GM06990 (cell line): ENCODE measurements around the gene FAT1.
A peak's percentile ranks its signal among the peaks of the same experiment; 100 is the strongest.

Experiments
- DNase-seq: peaks from one replicate; pipeline ENCODE4 v3.0.0-alpha.2; 2011; ENCODE audit not compliant: insufficient read length; ENCODE audit errors: extremely low read depth
- H3K27me3 ChIP-seq: replicated peaks from 2 replicates; pipeline ENCODE4 v1.6.0; 2011; ENCODE audit warnings: low read length; ENCODE audit not compliant: control insufficient read depth, insufficient read depth
- H3K36me3 ChIP-seq: 2 replicates; pipeline ENCODE4 v1.5.1; 2011; ENCODE audit warnings: low read length; ENCODE audit not compliant: control insufficient read depth, insufficient read depth
- H3K4me3 ChIP-seq: replicated peaks from 2 replicates; pipeline ENCODE4 v1.5.1; 2011; ENCODE audit warnings: low read depth, mild to moderate bottlenecking, control low read depth, low read length
- TF ChIP-seq, protein P1 (sequence below): IDR thresholded peaks from 2 replicates; pipeline ENCODE4 v1.5.1; 2011; ENCODE audit warnings: low read length, control low read depth, mild to moderate bottlenecking, inconsistent platforms; ENCODE audit not compliant: insufficient read depth, poor library complexity, severe bottlenecking

Gene FAT1

DNA sequence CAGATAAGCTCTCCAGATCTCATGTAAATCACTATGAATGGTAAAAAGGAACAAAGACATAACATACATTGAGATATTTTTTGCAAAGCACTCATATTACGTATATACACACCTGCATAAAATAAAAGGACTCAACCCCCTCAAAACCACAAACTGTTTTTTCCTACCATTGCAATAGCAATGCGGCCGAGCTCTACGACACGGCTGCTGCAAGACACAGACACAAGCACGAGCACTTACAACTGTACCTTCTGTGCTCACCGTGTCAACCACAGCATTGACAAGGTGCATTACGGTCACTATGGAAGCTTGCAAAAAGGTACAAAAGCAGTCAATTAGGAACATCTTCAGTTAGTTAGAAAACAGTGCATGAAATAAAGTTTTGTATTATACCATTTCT is 131.2 kb downstream of the FAT1 start:
- no peak overlapping the region for H3K4me3 ChIP-seq
- no peaks in the 10 kb centered on the region for H3K27me3 ChIP-seq
- H3K36me3 ChIP-seq = no peaks in the 10 kb centered on the region
- TF ChIP-seq, protein P1, sequence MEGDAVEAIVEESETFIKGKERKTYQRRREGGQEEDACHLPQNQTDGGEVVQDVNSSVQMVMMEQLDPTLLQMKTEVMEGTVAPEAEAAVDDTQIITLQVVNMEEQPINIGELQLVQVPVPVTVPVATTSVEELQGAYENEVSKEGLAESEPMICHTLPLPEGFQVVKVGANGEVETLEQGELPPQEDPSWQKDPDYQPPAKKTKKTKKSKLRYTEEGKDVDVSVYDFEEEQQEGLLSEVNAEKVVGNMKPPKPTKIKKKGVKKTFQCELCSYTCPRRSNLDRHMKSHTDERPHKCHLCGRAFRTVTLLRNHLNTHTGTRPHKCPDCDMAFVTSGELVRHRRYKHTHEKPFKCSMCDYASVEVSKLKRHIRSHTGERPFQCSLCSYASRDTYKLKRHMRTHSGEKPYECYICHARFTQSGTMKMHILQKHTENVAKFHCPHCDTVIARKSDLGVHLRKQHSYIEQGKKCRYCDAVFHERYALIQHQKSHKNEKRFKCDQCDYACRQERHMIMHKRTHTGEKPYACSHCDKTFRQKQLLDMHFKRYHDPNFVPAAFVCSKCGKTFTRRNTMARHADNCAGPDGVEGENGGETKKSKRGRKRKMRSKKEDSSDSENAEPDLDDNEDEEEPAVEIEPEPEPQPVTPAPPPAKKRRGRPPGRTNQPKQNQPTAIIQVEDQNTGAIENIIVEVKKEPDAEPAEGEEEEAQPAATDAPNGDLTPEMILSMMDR = no peak
- no peak for DNase-seq

DNA sequence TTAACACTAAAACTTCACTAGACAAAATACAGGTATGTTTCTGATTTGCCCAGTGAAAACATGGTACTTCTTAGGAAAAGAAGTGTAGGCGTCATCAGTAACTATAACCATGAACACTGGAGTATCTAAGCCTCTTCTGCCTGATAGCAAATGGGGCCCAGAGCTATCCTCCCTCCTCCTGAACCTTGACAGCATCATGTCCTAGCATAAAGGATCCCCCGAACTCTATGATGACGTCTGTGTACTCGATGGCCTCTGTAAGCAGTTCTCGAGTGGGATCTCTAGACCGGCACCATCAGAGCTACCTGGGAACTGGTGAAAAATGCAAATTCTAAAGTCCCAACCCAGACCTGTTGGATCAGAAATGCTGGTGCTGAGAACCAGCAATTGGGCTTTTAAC is 132.0 kb downstream of the FAT1 start:
- no peak for DNase-seq
- Histone ChIP-seq H3K36me3 (no peaks in the 10 kb centered on the region), H3K27me3 (no peaks in the 10 kb centered on the region), H3K4me3 (no peak overlapping the region)
- TF ChIP-seq, protein P1 = no peak

DNA sequence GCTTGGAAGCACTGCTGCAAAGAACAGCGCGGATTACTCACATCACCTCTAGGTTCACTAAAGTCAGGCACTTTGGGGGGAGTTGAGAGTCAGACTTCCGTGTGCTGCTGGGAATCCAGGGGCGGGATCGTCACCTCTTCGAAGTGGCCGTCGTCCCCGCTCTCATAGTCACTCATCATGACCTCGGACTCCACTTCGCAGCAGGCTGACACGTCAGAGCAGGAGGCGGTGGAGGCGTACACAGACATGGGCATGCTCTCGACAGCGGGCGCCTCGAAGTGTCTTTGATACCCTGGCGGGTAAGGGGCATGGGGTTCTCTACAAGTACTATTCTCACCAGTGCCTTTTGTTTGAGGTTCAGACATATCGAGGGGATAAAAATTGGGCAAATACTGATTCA is 135.2 kb downstream of the FAT1 start:
- DNase-seq = no peak
- Histone ChIP-seq H3K4me3 (no peak overlapping the region), H3K27me3 (no peaks in the 10 kb centered on the region), H3K36me3 (no peaks in the 10 kb centered on the region)
- TF ChIP-seq, protein P1 = no peak

DNA sequence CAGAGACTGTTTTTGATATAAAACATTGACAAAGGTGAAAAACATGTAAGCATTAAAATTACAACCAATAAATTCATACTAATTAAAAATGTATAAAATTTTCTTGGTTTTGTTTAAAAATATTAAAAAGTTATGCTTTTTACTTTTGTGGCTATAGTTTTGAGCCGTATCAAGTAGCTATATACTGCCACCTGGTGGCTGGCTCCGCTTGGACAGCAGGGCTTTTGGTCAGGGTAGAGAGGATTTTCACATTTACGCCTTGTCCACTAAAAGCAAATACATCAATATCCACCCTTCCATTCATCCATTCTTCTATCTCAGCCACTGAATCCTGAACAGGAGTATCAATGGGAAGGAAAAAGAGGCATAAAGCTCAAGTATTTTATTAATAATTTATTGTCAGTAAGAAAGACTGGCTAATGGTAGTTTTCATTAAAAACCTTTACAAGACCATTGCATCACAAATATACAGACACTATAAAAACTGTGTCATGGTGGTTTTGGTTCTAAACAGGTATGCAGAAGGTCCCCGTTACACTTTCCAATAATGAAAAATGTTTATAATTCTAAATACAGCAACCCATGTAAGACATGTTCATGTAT is 136.1 kb downstream of the FAT1 start:
- DNase-seq = no peak
- no peak overlapping the region for H3K4me3 ChIP-seq
- TF ChIP-seq, protein P1 = peak; percentile 79
- no peaks in the 10 kb centered on the region for H3K27me3 ChIP-seq
- H3K36me3 ChIP-seq = no peaks in the 10 kb centered on the region

DNA sequence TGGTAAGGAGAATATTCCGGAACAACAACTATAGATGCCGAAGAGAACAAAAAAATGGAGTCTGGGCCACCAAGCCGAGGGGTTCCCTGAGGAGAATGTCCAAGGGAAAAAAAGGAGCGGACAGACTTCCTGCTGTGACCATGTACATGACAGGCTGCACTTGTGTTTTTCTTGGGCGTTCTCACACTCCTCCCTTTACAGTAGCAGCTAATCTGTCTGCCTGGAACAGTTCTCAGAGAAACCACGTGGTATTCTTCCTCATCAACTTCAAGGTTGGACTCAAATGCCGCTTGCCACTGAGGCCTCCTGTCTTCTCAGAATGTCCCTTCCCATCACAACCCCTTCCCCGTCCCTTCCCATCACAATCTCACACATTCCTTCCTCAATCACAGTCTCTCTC is 137.5 kb downstream of the FAT1 start:
- no peaks in the 10 kb centered on the region for H3K27me3 ChIP-seq
- DNase-seq = no peak
- H3K4me3 ChIP-seq = no peak overlapping the region
- H3K36me3 ChIP-seq = no peaks in the 10 kb centered on the region
- TF ChIP-seq, protein P1 = no peak

DNA sequence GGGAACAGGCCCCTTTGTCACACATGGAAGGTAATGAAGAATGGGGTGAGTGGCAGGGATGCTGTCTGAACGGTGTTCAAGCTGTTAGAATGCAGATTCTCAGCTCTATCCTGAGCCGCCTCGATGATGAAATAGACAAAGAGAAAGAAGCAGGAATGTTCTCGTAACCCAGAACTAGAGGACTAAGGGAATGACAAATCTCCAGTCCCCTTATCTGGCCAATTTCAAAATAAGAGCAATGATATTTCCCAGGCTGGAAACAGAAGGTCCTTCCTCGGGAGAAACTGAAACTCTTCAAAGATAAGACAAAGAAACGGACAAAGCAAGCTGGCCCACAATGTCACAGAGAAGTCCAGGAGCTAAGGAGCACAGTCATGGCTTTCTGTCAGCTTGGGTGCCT is 138.7 kb downstream of the FAT1 start:
- Histone ChIP-seq H3K4me3 (no peak overlapping the region), H3K27me3 (no peaks in the 10 kb centered on the region), H3K36me3 (no peaks in the 10 kb centered on the region)
- no peak for DNase-seq
- TF ChIP-seq, protein P1 = no peak
